NCI-H146 treated with DMSO at 0.1 percent for 48 hours (cell line): ENCODE results near the gene ONECUT3.
"Not testable (repeated sequence)": the region's sequence is repeated elsewhere in the genome, so short reads cannot be mapped to it uniquely, and the experiment has no call there.

Source experiments
- DNase-seq: peaks from one replicate; lab custom pipeline; 2025; ENCODE audit not compliant: unreplicated experiment; lab: John Stamatoyannopoulos, UW

ONECUT3 gene

GRCh38 chr19:1755467-1756171 is 2.3 kb downstream of the ONECUT3 start:
- no peak for DNase-seq

- DNase-seq = no peak
These were observed 3.0 kb downstream of the ONECUT3 start for GRCh38 chr19:1756264-1756663.

GRCh38 chr19:1756705-1757465 is 3.6 kb downstream of the ONECUT3 start:
- DNase-seq = no peak

- DNase-seq = no peak
These were observed 4.3 kb downstream of the ONECUT3 start for GRCh38 chr19:1757468-1758230.

- no peak for DNase-seq
These were observed 4.9 kb downstream of the ONECUT3 start for GRCh38 chr19:1758231-1758577.

GRCh38 chr19:1758959-1759903 is 5.9 kb downstream of the ONECUT3 start:
- no peak for DNase-seq

- no peak for DNase-seq
These were observed 6.7 kb downstream of the ONECUT3 start for GRCh38 chr19:1760020-1760419.

- not testable (repeated sequence) for DNase-seq
These were observed 7.7 kb downstream of the ONECUT3 start for GRCh38 chr19:1760786-1761527.

GRCh38 chr19:1761528-1762242 is 8.4 kb downstream of the ONECUT3 start:
- no peak for DNase-seq

- no peak for DNase-seq
These were observed 9.2 kb downstream of the ONECUT3 start for GRCh38 chr19:1762243-1763117.

- DNase-seq = no peak
These were observed 10.6 kb downstream of the ONECUT3 start for GRCh38 chr19:1763648-1764639.

GRCh38 chr19:1764729-1765128 is 11.4 kb downstream of the ONECUT3 start:
- DNase-seq = no peak

GRCh38 chr19:1765232-1765903 is 12.1 kb downstream of the ONECUT3 start:
- no peak for DNase-seq

GRCh38 chr19:1765904-1766799 is 12.8 kb downstream of the ONECUT3 start:
- DNase-seq = no peak

GRCh38 chr19:1766800-1767352 is 13.6 kb downstream of the ONECUT3 start:
- no peak for DNase-seq
